Type B pancreatic cell (in vitro differentiated cells): ENCODE results near the gene DCAF6. TPM values are rescaled to one million over a fixed set of nuclear protein-coding genes. Genes with fewer than 3 reads are reported as not detected.

ENCODE experiments used
- DNase-seq: peaks from one replicate; pipeline ENCODE4 v3.0.0; 2021; ENCODE audit warnings: mixed read lengths; ENCODE audit not compliant: unreplicated experiment; ENCODE audit errors: extremely low spot score
- H3K27ac Mint-ChIP-seq: 2 replicates; pipeline ENCODE4 v1.8.0; 2021; ENCODE audit warnings: mild to moderate bottlenecking, mixed read lengths
- H3K27me3 Mint-ChIP-seq: 2 replicates; pipeline ENCODE4 v1.8.0; 2021; ENCODE audit warnings: mixed read lengths
- H3K36me3 Mint-ChIP-seq: 2 replicates; pipeline ENCODE4 v1.8.0; 2021; ENCODE audit warnings: mixed read lengths
- H3K4me1 Mint-ChIP-seq: one replicate; pipeline ENCODE4 v1.8.0; 2021; ENCODE audit warnings: mixed read lengths; ENCODE audit not compliant: unreplicated experiment
- H3K4me3 Mint-ChIP-seq: 2 replicates; pipeline ENCODE4 v1.8.0; 2021; ENCODE audit warnings: mild to moderate bottlenecking, mixed read lengths
- H3K9me3 Mint-ChIP-seq: 2 replicates; pipeline ENCODE4 v1.8.0; 2021; ENCODE audit warnings: mixed read lengths
- CTCF ChIP-seq: fragments of 200-600 bp; sonication (generic); conservative IDR thresholded peaks from 2 replicates; pipeline ENCODE4 v1.5.0; 2021; ENCODE audit warnings: antibody characterized with exemption, mild to moderate bottlenecking
- total RNA-seq: library from RNA; stranded (reverse); gene quantifications from 2 replicates; pipeline ENCODE4 v1.2.1, GENCODE V29; 2021; ENCODE audit warnings: low replicate concordance

Gene DCAF6
- total RNA-seq, 1 donor from 2014 or later, result 27.2 TPM

- H3K27me3 Mint-ChIP-seq, result no peaks in the 10 kb centered on the region
- DNase-seq, result no peak
- TF ChIP-seq CTCF, result no peak
- H3K27ac Mint-ChIP-seq, result no peak overlapping the region
- H3K9me3 Mint-ChIP-seq, result no peaks in the 10 kb centered on the region
- H3K36me3 Mint-ChIP-seq, result peaks cover 26% of the 10 kb centered on the region
- no peak overlapping the region for H3K4me3 Mint-ChIP-seq
- H3K4me1 Mint-ChIP-seq, result peaks cover 4% of the 10 kb centered on the region
Measured at GRCh38 chr1:168097921-168098528, 161.5 kb downstream of the DCAF6 start.

DNA sequence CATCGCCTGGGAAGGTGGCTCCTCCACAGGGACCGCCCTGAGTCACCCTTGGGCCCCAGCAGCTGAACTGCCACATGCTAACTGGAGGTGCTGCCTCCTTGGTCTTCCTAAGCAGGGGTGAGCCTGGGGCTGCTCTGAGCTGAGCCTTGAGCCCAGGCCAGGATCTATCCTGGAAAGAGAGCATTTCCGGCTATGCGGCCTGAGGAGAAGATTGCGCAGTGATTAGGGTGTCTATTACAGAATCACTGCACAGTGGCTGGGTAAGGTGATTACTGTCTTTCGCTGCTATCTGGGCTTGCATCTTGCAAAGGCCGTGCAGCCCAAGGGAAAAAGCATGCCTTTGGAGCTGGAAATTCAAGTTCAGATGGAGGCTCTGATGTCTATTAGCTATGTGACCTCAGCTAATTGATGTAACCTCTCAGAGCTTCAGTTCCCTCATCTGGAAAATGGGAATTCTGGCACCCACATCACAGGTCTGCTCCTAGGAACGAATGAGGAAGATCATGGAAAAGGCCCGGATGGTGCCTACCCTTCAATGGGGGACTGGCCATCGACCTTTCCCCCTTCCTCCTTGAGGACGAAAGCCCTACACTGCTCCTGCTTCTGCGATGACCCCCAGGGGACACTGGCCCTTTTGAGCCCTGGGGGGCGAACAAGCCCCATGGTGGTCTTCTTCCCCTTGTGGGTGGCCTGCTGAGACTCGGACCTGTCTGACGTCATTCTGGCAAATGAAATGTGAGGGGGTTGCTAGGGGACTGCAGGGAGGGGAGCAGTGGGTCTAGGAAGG, 162.2 kb downstream of the DCAF6 start:
- H3K27ac Mint-ChIP-seq, result peak overlapping the region; percentile 42
- no peak overlapping the region for H3K4me3 Mint-ChIP-seq
- H3K27me3 Mint-ChIP-seq, result no peaks in the 10 kb centered on the region
- peaks cover 26% of the 10 kb centered on the region for H3K36me3 Mint-ChIP-seq
- peaks cover 4% of the 10 kb centered on the region for H3K4me1 Mint-ChIP-seq
- TF ChIP-seq CTCF, result no peak
- no peak for DNase-seq
- no peaks in the 10 kb centered on the region for H3K9me3 Mint-ChIP-seq

GRCh38 chr1:168099337-168099801, 162.9 kb downstream of the DCAF6 start:
- H3K4me1 Mint-ChIP-seq, result peaks cover 4% of the 10 kb centered on the region
- no peak for TF ChIP-seq CTCF
- no peaks in the 10 kb centered on the region for H3K9me3 Mint-ChIP-seq
- H3K4me3 Mint-ChIP-seq, result no peak overlapping the region
- peak overlapping the region; percentile 42 for H3K27ac Mint-ChIP-seq
- H3K27me3 Mint-ChIP-seq, result no peaks in the 10 kb centered on the region
- no peak for DNase-seq
- H3K36me3 Mint-ChIP-seq, result peaks cover 22% of the 10 kb centered on the region

GRCh38 chr1:168100315-168101002, 164.0 kb downstream of the DCAF6 start:
- no peak for TF ChIP-seq CTCF

GRCh38 chr1:168101336-168101735, 164.9 kb downstream of the DCAF6 start:
- peaks cover 21% of the 10 kb centered on the region for H3K36me3 Mint-ChIP-seq
- no peak overlapping the region for H3K4me3 Mint-ChIP-seq
- H3K4me1 Mint-ChIP-seq, result peaks cover 4% of the 10 kb centered on the region
- H3K9me3 Mint-ChIP-seq, result no peaks in the 10 kb centered on the region
- no peak for TF ChIP-seq CTCF
- no peak overlapping the region for H3K27ac Mint-ChIP-seq
- no peaks in the 10 kb centered on the region for H3K27me3 Mint-ChIP-seq
- DNase-seq, result no peak

More at GRCh38 chr1:168100315-168101002, 164.0 kb downstream of the DCAF6 start:
- Mint-ChIP-seq H3K27ac (no peak overlapping the region), H3K36me3 (peaks cover 16% of the 10 kb centered on the region), H3K27me3 (no peaks in the 10 kb centered on the region), H3K4me3 (no peak overlapping the region), H3K9me3 (no peaks in the 10 kb centered on the region), H3K4me1 (peaks cover 4% of the 10 kb centered on the region)
- DNase-seq, result no peak
